ENCODE measurements around the gene CBX6.

CBX6 gene

DNA sequence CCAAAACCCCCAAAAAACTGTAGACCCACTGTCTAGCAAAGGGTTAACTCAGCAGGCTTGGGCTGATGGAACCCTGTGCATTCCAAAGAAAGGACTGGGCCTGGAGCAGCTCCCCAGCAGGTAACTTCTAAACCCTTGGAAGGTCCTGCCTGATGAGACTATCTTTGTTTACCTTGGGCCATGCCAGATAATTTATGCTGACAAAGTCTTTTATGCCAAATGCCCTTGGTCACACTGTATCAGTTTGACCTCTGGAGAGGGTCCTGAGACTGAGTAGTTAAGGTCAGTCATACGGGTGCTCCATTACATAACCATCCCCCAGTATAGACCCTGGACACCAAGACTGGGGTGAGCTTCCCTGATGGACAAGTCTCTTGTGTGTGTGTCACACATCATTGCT is 56.2 kb downstream of the CBX6 start:
- in situ Hi-C loops (cut with HindIII; ENCODE audit: low sequenced_read_pairs): no loop called here
- TF ChIP-seq, protein P1, sequence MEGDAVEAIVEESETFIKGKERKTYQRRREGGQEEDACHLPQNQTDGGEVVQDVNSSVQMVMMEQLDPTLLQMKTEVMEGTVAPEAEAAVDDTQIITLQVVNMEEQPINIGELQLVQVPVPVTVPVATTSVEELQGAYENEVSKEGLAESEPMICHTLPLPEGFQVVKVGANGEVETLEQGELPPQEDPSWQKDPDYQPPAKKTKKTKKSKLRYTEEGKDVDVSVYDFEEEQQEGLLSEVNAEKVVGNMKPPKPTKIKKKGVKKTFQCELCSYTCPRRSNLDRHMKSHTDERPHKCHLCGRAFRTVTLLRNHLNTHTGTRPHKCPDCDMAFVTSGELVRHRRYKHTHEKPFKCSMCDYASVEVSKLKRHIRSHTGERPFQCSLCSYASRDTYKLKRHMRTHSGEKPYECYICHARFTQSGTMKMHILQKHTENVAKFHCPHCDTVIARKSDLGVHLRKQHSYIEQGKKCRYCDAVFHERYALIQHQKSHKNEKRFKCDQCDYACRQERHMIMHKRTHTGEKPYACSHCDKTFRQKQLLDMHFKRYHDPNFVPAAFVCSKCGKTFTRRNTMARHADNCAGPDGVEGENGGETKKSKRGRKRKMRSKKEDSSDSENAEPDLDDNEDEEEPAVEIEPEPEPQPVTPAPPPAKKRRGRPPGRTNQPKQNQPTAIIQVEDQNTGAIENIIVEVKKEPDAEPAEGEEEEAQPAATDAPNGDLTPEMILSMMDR (IDR thresholded peaks at IDR 0.05; ENCODE audit: low read depth, low read length, missing control alignments): no peak
- H3K4me3 ChIP-seq (ENCODE audit: low read depth, low read length): no peak overlapping the region
- DNase-seq (ENCODE audit: low read depth): no peak

Measured in astrocyte of the cerebellum (primary cell).